CD8-positive, alpha-beta memory T cell (primary cell): ENCODE data around the gene HOXB1. TPM values are rescaled to one million over a fixed set of nuclear protein-coding genes. Genes with fewer than 3 reads are reported as not detected.
"Not testable (repeated sequence)": the region's sequence is repeated elsewhere in the genome, so short reads cannot be mapped to it uniquely, and the experiment has no call there.

ENCODE experiments used
- CTCF ChIA-PET: fragments of 350-600 bp; sonication (Branson Sonifier 250); formaldehyde crosslinking; loops from one replicate; lab custom pipeline; 2021; ENCODE audit warnings: antibody characterized with exemption; lab: Charles Lee
- POLR2A ChIA-PET: fragments of 350-600 bp; sonication (Branson Sonifier 250); formaldehyde crosslinking; loops from one replicate; lab custom pipeline; 2021; ENCODE audit warnings: antibody characterized with exemption; lab: Charles Lee
- DNase-seq, 5 donors: peaks; one replicate each; pipeline versions ENCODE4 v3.0.0 to v3.0.0-alpha.2; 2020 to 2022; ENCODE audit warnings: mixed read lengths in 1 of 5
- H3K27ac ChIP-seq: one replicate; pipeline ENCODE4 v1.7.0; 2013; ENCODE audit warnings: low read depth, mild to moderate bottlenecking, low read length, moderate library complexity
- H3K27me3 ChIP-seq: 2 replicates; pipeline ENCODE4 v1.7.0; 2013; ENCODE audit warnings: low read length, mild to moderate bottlenecking; ENCODE audit not compliant: insufficient read depth, poor library complexity, severe bottlenecking
- H3K36me3 ChIP-seq: 2 replicates; pipeline ENCODE4 v1.7.0; 2013; ENCODE audit warnings: mild to moderate bottlenecking, low read length, moderate library complexity; ENCODE audit not compliant: insufficient read depth
- H3K4me1 ChIP-seq: 2 replicates; pipeline ENCODE4 v1.7.0; 2013; ENCODE audit warnings: mild to moderate bottlenecking, low read length, moderate library complexity; ENCODE audit not compliant: insufficient read depth
- H3K4me3 ChIP-seq: 2 replicates; pipeline ENCODE4 v1.7.0; 2013; ENCODE audit warnings: mild to moderate bottlenecking, low read length
- H3K9me3 ChIP-seq: 2 replicates; pipeline ENCODE4 v1.7.0; 2013; ENCODE audit warnings: mild to moderate bottlenecking, low read length
- H3K27ac Mint-ChIP-seq, 8 donors: one replicate each; pipeline ENCODE4 v1.8.0; 2020 to 2021; ENCODE audit warnings: mixed read lengths in 8 of 8, mild to moderate bottlenecking in 6 of 8, inconsistent platforms in 3 of 8, moderate library complexity in 3 of 8
- H3K27me3 Mint-ChIP-seq, 2 donors: one replicate each; pipeline ENCODE4 v1.8.0; 2020 to 2021; ENCODE audit warnings: mixed read lengths in 2 of 2, mild to moderate bottlenecking in 1 of 2, moderate library complexity in 1 of 2
- H3K36me3 Mint-ChIP-seq, 3 donors: one replicate each; pipeline ENCODE4 v1.8.0; 2020 to 2021; ENCODE audit warnings: mixed read lengths in 3 of 3, inconsistent platforms in 1 of 3, mild to moderate bottlenecking in 1 of 3
- H3K4me1 Mint-ChIP-seq, 3 donors: one replicate each; pipeline ENCODE4 v1.8.0; 2020 to 2021; ENCODE audit warnings: mixed read lengths in 3 of 3, inconsistent platforms in 1 of 3, mild to moderate bottlenecking in 1 of 3
- H3K4me3 Mint-ChIP-seq, 7 donors: one replicate each; pipeline ENCODE4 v1.8.0; 2020 to 2021; ENCODE audit warnings: mixed read lengths in 7 of 7, mild to moderate bottlenecking in 6 of 7, moderate library complexity in 4 of 7, inconsistent platforms in 2 of 7
- H3K9me3 Mint-ChIP-seq, 5 donors: one replicate each; pipeline ENCODE4 v1.8.0; 2020 to 2022; ENCODE audit warnings: mixed read lengths in 5 of 5, mild to moderate bottlenecking in 3 of 5, moderate library complexity in 2 of 5, inconsistent platforms in 1 of 5
- polyA plus RNA-seq: library from polyadenylated mRNA; unstranded; fragments of 300-500 nt; fragmentation: Illumina TruSeq; gene quantifications from one replicate; pipeline ENCODE4 v1.2.3, GENCODE V29; 2021
- total RNA-seq, 2 experiments: library from RNA; stranded (reverse); gene quantifications; one replicate each; pipeline ENCODE4 v1.2.3, GENCODE V29; 2021

Gene HOXB1
- total and polyA plus RNA-seq, 3 experiments from 2014 or later, result not detected

DNA sequence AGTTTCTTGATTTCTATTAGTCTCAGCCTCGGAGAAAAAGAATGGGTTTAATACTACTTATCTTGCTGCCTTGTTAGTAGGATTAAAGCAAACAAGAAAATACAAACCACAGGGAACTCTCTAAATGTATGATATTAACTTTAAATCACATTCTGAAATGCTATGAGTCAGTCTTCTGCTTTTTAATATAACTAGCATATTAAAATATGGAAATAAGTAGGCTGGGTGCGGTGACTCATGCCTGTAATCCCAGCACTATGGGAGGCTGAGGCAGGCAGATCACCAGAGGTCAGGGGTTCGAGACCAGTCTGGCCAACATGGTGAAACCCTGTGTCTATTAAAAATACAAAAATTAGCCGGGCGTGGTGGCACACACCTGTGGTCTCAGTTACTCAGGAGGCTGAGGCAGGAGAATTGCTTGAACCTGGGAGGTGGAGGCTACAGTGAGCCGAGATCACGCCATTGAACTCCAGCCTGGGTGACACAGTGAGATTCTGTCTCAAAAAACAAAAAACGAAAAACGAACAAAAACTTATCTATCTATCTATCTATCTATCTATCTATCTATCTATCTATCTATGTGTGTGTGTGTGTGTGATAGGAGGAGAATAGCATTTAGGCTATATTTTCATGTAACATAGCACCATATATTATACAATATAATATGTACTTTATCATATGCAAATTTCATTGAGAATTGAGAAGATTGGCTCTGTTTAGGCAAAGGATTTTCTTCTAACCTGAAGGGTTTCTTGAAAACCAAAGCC is 5.2 kb upstream of the HOXB1 start:
- CTCF ChIA-PET, result interaction anchor here (1.1 kb wide), 1 partner anchor 44 kb away, joined by 3 read pairs; no protein-coding TSS in a partner anchor
- H3K4me1 ChIP-seq, H3K27ac ChIP-seq, DNase-seq, H3K4me3 Mint-ChIP-seq, H3K27ac Mint-ChIP-seq, H3K36me3 Mint-ChIP-seq, H3K27me3 Mint-ChIP-seq, H3K36me3 ChIP-seq, H3K9me3 Mint-ChIP-seq, H3K4me3 ChIP-seq, POLR2A ChIA-PET, H3K27me3 ChIP-seq, H3K9me3 ChIP-seq: not testable (repeated sequence)
- H3K4me1 Mint-ChIP-seq, result peaks cover 3 to 12% (median 5%) of the 10 kb centered on the region in 3 donors

DNA sequence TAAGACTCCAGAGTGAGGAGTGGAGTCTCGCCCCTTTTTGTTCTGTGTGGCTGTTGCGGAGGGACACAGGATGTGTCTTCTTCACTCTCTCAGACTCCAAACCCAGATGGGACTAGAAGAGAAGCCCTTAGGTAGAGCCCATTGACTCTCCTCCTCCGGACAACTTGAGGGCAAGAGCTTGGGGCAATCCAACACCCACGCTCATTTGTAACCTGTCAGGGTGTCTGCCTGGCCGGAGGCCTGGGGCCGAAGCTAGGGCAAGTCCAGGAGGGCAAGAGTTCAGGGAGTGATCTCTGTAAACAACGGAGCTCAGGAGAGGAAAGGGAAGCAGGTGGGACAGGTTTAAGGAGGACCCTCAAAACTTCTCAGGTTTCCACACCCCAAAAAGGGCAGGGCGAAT is 1.4 kb upstream of the HOXB1 start:
- Mint-ChIP-seq H3K36me3 (no peaks in the 10 kb centered on the region), H3K27ac (no peak overlapping the region), H3K4me3 (no peak overlapping the region), H3K4me1 (peaks cover 0 to 2% (median 0%) of the 10 kb centered on the region in 3 donors), H3K27me3 (peaks cover 10% of the 10 kb centered on the region in 2 donors), H3K9me3 (no peaks in the 10 kb centered on the region)
- H3K4me3 ChIP-seq, result no peak overlapping the region
- no peak for DNase-seq
- no peaks in the 10 kb centered on the region for H3K4me1 ChIP-seq
- H3K9me3 ChIP-seq, result no peaks in the 10 kb centered on the region
- H3K36me3 ChIP-seq, result no peaks in the 10 kb centered on the region
- H3K27me3 ChIP-seq, result no peaks in the 10 kb centered on the region
- ChIA-PET CTCF (no interaction called here), POLR2A (interaction anchor here (0.8 kb wide), 1 partner anchor 16 kb away, joined by 3 read pairs; no protein-coding TSS in a partner anchor)
- no peak overlapping the region for H3K27ac ChIP-seq

DNA sequence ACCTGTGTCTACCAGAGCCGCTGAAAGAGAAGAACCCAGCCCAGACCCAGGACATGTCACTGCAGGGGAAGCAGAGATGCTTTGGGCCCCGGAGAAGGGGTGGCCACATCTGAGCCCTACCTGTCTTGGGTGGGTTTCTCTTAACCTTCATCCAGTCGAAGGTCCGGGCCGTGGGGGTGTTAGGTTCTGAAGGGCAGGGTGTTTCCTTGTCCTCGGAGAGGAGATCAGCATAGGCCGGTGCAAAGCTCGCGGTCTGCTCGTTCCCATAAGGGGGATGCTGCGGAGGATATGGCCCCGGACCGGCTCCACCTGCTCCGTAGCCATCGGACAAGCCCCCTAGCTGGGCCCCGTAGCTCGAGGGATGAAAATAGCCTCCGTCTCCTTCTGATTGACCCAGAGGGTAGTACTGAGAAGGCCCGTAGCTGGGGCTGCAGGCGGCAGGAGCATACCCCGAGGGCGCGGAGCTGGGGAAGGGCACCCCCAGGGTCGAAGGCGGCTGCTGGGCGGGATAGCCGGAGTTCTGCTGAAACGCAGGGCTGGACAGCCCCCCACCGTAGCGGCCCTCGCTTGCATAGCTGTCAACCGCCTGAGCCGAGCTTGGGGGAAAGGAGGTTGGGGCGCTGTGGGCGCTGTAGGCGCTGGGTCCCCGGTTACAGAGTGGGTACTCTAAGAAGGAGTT is 464 bp downstream of the HOXB1 start:
- H3K4me1 Mint-ChIP-seq, result peaks cover 4 to 11% (median 4%) of the 10 kb centered on the region in 3 donors
- CTCF ChIA-PET, result no interaction called here
- H3K27me3 Mint-ChIP-seq, result peaks cover 20 to 25% of the 10 kb centered on the region in 2 donors
- H3K36me3 Mint-ChIP-seq, result peaks cover 0 to 5% (median 0%) of the 10 kb centered on the region in 3 donors
- H3K27me3 ChIP-seq, result peaks cover 5% of the 10 kb centered on the region
- POLR2A ChIA-PET, result no interaction called here
- no peaks in the 10 kb centered on the region for H3K9me3 ChIP-seq
- H3K4me1 ChIP-seq, result no peaks in the 10 kb centered on the region
- H3K9me3 Mint-ChIP-seq, result no peaks in the 10 kb centered on the region
- H3K4me3 Mint-ChIP-seq, result no peak overlapping the region
- no peak overlapping the region for H3K27ac Mint-ChIP-seq
- no peak overlapping the region for H3K27ac ChIP-seq
- no peak for DNase-seq
- no peaks in the 10 kb centered on the region for H3K36me3 ChIP-seq
- H3K4me3 ChIP-seq, result no peak overlapping the region

DNA sequence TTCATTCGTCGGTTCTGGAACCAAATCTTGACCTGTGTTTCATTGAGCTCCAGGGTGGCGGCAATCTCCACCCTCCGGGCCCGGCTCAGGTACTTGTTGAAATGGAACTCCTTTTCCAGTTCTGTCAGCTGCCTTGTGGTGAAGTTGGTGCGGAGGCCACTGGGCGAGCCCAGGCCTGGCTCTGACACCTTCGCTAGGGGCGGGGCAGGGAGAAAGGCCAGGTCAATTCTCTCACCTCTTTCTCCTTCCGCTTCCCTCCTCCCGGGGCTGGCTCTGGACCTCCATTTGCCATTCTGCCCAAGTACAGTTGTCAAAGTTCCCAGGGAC is 1.2 kb downstream of the HOXB1 start:
- H3K4me1 ChIP-seq, result no peaks in the 10 kb centered on the region
- POLR2A ChIA-PET, result no interaction called here
- H3K36me3 ChIP-seq, result no peaks in the 10 kb centered on the region
- no peak overlapping the region for H3K27ac ChIP-seq
- no peak overlapping the region for H3K27ac Mint-ChIP-seq
- no peaks in the 10 kb centered on the region for H3K9me3 ChIP-seq
- no peak for DNase-seq
- H3K27me3 ChIP-seq, result peaks cover 5% of the 10 kb centered on the region
- H3K9me3 Mint-ChIP-seq, result no peaks in the 10 kb centered on the region
- H3K4me1 Mint-ChIP-seq, result peaks cover 4 to 11% (median 4%) of the 10 kb centered on the region in 3 donors
- H3K4me3 ChIP-seq, result no peak overlapping the region
- CTCF ChIA-PET, result interaction anchor here (1.4 kb wide), 1 partner anchor 37 kb away, joined by 4 read pairs; no protein-coding TSS in a partner anchor
- peaks cover 0 to 5% (median 0%) of the 10 kb centered on the region in 3 donors for H3K36me3 Mint-ChIP-seq
- H3K4me3 Mint-ChIP-seq, result peak overlapping the region in 1 of 7 donors; percentile 27
- peaks cover 26 to 30% of the 10 kb centered on the region in 2 donors for H3K27me3 Mint-ChIP-seq

DNA sequence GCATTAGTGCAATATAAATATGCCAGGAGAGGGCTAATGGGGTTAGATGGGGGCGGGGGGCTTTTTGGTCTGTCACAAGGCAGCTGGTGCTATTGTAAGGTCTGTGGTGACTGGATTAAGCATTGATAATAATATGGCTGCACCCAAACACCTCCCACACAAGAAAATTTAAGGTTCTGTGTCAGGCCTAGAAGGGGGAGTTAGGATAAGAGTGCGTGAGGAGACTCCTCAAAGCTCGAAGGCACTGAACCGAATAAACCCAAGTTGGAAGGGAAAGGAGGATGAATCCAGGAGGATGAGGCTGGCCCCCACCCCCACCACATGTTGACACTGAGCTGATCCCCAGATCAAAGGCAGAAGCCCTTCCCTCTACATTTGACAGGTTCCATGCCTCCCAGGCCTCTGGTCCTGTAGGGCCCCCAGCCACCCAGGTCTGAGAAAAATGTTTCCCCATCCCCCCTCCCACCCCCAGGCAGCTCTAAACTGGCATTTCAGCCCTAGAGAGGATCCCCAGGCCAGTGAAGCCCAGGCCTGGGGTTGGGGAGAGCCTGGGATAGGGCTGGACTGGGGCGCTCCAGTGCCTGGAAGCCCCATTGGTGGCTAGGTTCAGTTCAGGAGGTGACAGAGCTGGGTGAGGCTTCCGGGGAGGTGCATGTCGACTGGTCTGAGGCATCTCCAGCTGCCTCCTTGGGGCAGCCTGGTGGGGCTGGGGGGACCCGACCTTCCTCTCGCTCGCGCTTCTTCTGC is 1.7 kb downstream of the HOXB1 start:
- Histone ChIP-seq H3K9me3 (no peaks in the 10 kb centered on the region), H3K4me1 (no peaks in the 10 kb centered on the region), H3K4me3 (no peak overlapping the region), H3K36me3 (no peaks in the 10 kb centered on the region), H3K27me3 (peaks cover 5% of the 10 kb centered on the region), H3K27ac (no peak overlapping the region)
- Mint-ChIP-seq H3K4me3 (no peak overlapping the region), H3K4me1 (peaks cover 4 to 11% (median 4%) of the 10 kb centered on the region in 3 donors), H3K9me3 (no peaks in the 10 kb centered on the region), H3K36me3 (peaks cover 0 to 5% (median 0%) of the 10 kb centered on the region in 3 donors), H3K27ac (no peak overlapping the region), H3K27me3 (peaks cover 31 to 34% of the 10 kb centered on the region in 2 donors)
- DNase-seq, result no peak
- CTCF ChIA-PET, result interaction anchor here (1.4 kb wide), 1 partner anchor 37 kb away, joined by 4 read pairs; no protein-coding TSS in a partner anchor
- POLR2A ChIA-PET, result no interaction called here

DNA sequence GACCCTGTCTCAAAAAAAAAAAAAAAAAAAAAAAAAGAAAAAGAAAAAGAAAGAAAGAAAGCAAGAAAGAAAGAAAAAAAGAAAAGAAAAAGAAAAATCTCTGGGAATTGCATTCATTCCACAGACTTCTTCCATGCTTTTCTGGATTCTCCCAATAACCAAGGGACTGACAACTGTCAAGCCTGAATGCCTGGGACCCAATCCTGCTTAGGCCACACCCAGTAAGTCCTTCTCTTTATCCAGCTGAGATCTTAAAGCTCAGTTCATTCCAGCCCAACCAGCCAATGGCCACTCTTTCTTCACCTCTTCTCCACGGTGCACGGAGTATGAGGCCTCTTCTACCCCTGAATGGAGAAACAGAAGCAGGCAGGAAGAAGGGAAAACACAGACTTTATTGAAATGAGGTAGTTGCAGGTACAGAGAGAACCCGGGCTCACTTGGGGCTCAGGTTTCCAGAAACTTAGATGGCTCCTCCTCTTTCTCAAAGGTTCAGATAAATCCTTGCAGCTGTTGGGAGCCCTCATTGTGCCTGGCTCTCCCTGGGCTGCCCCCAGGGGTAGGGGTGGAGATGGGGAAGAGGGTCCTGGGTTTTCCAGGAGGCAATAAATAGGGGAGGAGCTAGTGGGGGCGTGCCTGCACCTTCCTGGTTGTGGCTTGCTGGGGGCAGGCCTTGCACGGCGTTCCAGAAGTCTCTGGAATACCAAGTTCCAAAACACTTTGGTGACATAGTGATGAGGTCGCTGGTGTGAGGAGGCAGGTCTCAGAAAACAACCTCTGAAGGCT is 2.5 kb downstream of the HOXB1 start:
- H3K27ac ChIP-seq, result no peak overlapping the region
- no peaks in the 10 kb centered on the region for H3K9me3 ChIP-seq
- no peaks in the 10 kb centered on the region for H3K4me1 ChIP-seq
- Mint-ChIP-seq H3K4me3 (peak overlapping the region in 1 of 7 donors; percentile 23), H3K27me3 (peaks cover 34 to 41% of the 10 kb centered on the region in 2 donors), H3K4me1 (peaks cover 4 to 11% (median 4%) of the 10 kb centered on the region in 3 donors), H3K36me3 (peaks cover 0 to 5% (median 0%) of the 10 kb centered on the region in 3 donors), H3K27ac (no peak overlapping the region), H3K9me3 (no peaks in the 10 kb centered on the region)
- H3K4me3 ChIP-seq, result no peak overlapping the region
- H3K36me3 ChIP-seq, result no peaks in the 10 kb centered on the region
- DNase-seq, result no peak
- ChIA-PET CTCF (interaction anchor here (1.4 kb wide), 1 partner anchor 36 kb away, joined by 4 read pairs; no protein-coding TSS in a partner anchor), POLR2A (no interaction called here)
- peaks cover 5% of the 10 kb centered on the region for H3K27me3 ChIP-seq

DNA sequence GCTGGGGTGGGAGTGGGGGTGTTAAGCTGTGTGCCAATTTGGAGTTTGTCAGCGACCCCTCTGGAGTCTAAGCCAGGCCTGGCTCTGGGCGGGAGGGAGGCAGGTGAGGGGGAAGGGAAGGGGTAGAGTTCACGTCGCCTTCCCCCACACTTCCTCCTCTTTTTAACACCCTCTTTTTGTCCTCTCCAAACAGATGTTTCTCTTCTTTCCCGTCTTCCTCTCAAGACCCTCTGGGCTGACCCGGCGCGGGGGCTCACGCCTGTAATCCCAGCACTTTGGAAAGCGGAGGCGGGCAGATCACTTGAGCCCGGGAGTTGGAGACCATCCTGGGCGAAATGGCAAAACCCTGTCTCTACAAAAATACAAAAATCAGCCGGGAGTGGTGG is 3.3 kb downstream of the HOXB1 start:
- Histone ChIP-seq H3K4me1 (no peaks in the 10 kb centered on the region), H3K9me3 (no peaks in the 10 kb centered on the region), H3K27me3 (peaks cover 5% of the 10 kb centered on the region), H3K27ac (no peak overlapping the region), H3K36me3 (no peaks in the 10 kb centered on the region), H3K4me3 (no peak overlapping the region)
- Mint-ChIP-seq H3K27me3 (peaks cover 32 to 44% of the 10 kb centered on the region in 2 donors), H3K27ac (no peak overlapping the region), H3K4me3 (peak overlapping the region in 1 of 7 donors; percentile 44), H3K4me1 (peaks cover 4 to 11% (median 4%) of the 10 kb centered on the region in 3 donors), H3K36me3 (peaks cover 0 to 5% (median 0%) of the 10 kb centered on the region in 3 donors), H3K9me3 (no peaks in the 10 kb centered on the region)
- CTCF ChIA-PET, result interaction anchor here (1.0 to 1.8 kb wide), 2 partner anchors 19 to 26 kb away, joined by 3 read pairs; no protein-coding TSS in a partner anchor
- POLR2A ChIA-PET, result interaction anchor here (1.0 kb wide), 1 partner anchor 14 kb away, joined by 3 read pairs; no protein-coding TSS in a partner anchor
- no peak for DNase-seq
